HL-60/S4 treated with retinoic acid at 250 ng/mL for 4 days and 3 days (cell line): ENCODE data around the gene EID2B.

Experiments
- in situ Hi-C: fragments of 300-500 bp; cut with MboI; formaldehyde crosslinking; loops from 2 replicates; pipeline ENCODE4 v1.7.0; 2022; ENCODE audit warnings: low sequenced_read_pairs

The EID2B gene

GRCh38 chr19:39501340-39501739 lies 31.3 kb downstream of the EID2B start:
- in situ Hi-C loops, result no loop called here

GRCh38 chr19:39500543-39500942 lies 32.1 kb downstream of the EID2B start:
- in situ Hi-C loops, result no loop called here

GRCh38 chr19:39499932-39500331 lies 32.7 kb downstream of the EID2B start:
- in situ Hi-C loops, result no loop called here

GRCh38 chr19:39498798-39499642 lies 33.6 kb downstream of the EID2B start, which contains the start of gene DLL3:
TSS of gene DLL3 (plus strand) at chr19:39498947. CDS start at chr19:39498975, 28 bp downstream.
- in situ Hi-C loops, result no loop called here

GRCh38 chr19:39497996-39498797 lies 34.5 kb downstream of the EID2B start:
- in situ Hi-C loops, result no loop called here

- in situ Hi-C loops, result no loop called here
Measured at GRCh38 chr19:39497701-39497995, 35.0 kb downstream of the EID2B start.

GRCh38 chr19:39496063-39496462 lies 36.6 kb downstream of the EID2B start:
- in situ Hi-C loops, result no loop called here

GRCh38 chr19:39494661-39495060 lies 38.0 kb downstream of the EID2B start:
- in situ Hi-C loops, result no loop called here

- in situ Hi-C loops, result no loop called here
Measured at GRCh38 chr19:39492788-39493187, 39.9 kb downstream of the EID2B start.

- in situ Hi-C loops, result no loop called here
Measured at GRCh38 chr19:39492225-39492624, 40.4 kb downstream of the EID2B start.

- in situ Hi-C loops, result no loop called here
Measured at GRCh38 chr19:39489756-39490155, 42.9 kb downstream of the EID2B start.

- in situ Hi-C loops, result no loop called here
Measured at GRCh38 chr19:39483141-39483540, 49.5 kb downstream of the EID2B start.

- in situ Hi-C loops, result no loop called here
Measured at GRCh38 chr19:39481676-39482075, 51.0 kb downstream of the EID2B start.

GRCh38 chr19:39481229-39481545 lies 51.5 kb downstream of the EID2B start:
- in situ Hi-C loops, result no loop called here
